ENCODE data around the gene BHLHE40.

Gene BHLHE40

GRCh38 chr3:4983739-4984510, 4.7 kb downstream of the BHLHE40 start:
- peaks cover 79% of the 10 kb centered on the region for H3K4me1 Mint-ChIP-seq
- peaks cover 19% of the 10 kb centered on the region for H3K36me3 Mint-ChIP-seq (ENCODE audit: low read depth)
- H3K27me3 Mint-ChIP-seq (ENCODE audit: low read depth, poor library complexity), result peaks cover 5% of the 10 kb centered on the region
- H3K9me3 Mint-ChIP-seq, result no peaks in the 10 kb centered on the region
- peak overlapping the region; percentile 29 for H3K27ac Mint-ChIP-seq
- DNase-seq, result no peak
- H3K4me3 Mint-ChIP-seq, result peak overlapping the region; percentile 78
- TF ChIP-seq CTCF (IDR thresholded peaks at IDR 0.05), result no peak

GRCh38 chr3:4984511-4984864, 5.3 kb downstream of the BHLHE40 start:
- Mint-ChIP-seq H3K27ac (no peak overlapping the region), H3K4me1 (peaks cover 85% of the 10 kb centered on the region), H3K4me3 (peak overlapping the region; percentile 78), H3K36me3 (ENCODE audit: low read depth) (peaks cover 19% of the 10 kb centered on the region), H3K9me3 (no peaks in the 10 kb centered on the region), H3K27me3 (ENCODE audit: low read depth, poor library complexity) (peaks cover 5% of the 10 kb centered on the region)
- no peak for TF ChIP-seq CTCF (IDR thresholded peaks at IDR 0.05)
- DNase-seq, result no peak

- peak overlapping the region; percentile 56 for H3K27ac Mint-ChIP-seq
- peaks cover 79% of the 10 kb centered on the region for H3K4me1 Mint-ChIP-seq
- H3K4me3 Mint-ChIP-seq, result peak overlapping the region; percentile 72
- H3K9me3 Mint-ChIP-seq, result no peaks in the 10 kb centered on the region
- no peak for TF ChIP-seq CTCF (IDR thresholded peaks at IDR 0.05)
- H3K36me3 Mint-ChIP-seq (ENCODE audit: low read depth), result peaks cover 19% of the 10 kb centered on the region
- no peak for DNase-seq
- no peaks in the 10 kb centered on the region for H3K27me3 Mint-ChIP-seq (ENCODE audit: low read depth, poor library complexity)
Observed at GRCh38 chr3:4985330-4986174, 6.3 kb downstream of the BHLHE40 start.

- Mint-ChIP-seq H3K4me3 (peak overlapping the region; percentile 72), H3K27ac (peak overlapping the region; percentile 56), H3K36me3 (ENCODE audit: low read depth) (peaks cover 19% of the 10 kb centered on the region), H3K9me3 (no peaks in the 10 kb centered on the region), H3K4me1 (peaks cover 72% of the 10 kb centered on the region), H3K27me3 (ENCODE audit: low read depth, poor library complexity) (no peaks in the 10 kb centered on the region)
- no peak for TF ChIP-seq CTCF (IDR thresholded peaks at IDR 0.05)
- no peak for DNase-seq
Observed at GRCh38 chr3:4986175-4986781, 7.0 kb downstream of the BHLHE40 start.

GRCh38 chr3:4986782-4987537, 7.7 kb downstream of the BHLHE40 start:
- no peaks in the 10 kb centered on the region for H3K27me3 Mint-ChIP-seq (ENCODE audit: low read depth, poor library complexity)
- H3K36me3 Mint-ChIP-seq (ENCODE audit: low read depth), result peaks cover 15% of the 10 kb centered on the region
- H3K4me3 Mint-ChIP-seq, result peak overlapping the region; percentile 72
- DNase-seq, result peak; percentile 90
- H3K27ac Mint-ChIP-seq, result peak overlapping the region; percentile 54
- H3K4me1 Mint-ChIP-seq, result peaks cover 65% of the 10 kb centered on the region
- H3K9me3 Mint-ChIP-seq, result no peaks in the 10 kb centered on the region
- TF ChIP-seq CTCF (IDR thresholded peaks at IDR 0.05), result no peak
